Measurements from ENCODE around the gene GLRX5. TPM values are rescaled to one million over a fixed set of nuclear protein-coding genes. Genes with fewer than 3 reads are reported as not detected.
A peak's percentile ranks its signal among the peaks of the same experiment; 100 is the strongest.

Gene GLRX5
- 10 to 100 TPM; 72.3 to 83.8 (median 81.1) TPM for polyA plus RNA-seq (ENCODE audit: insufficient read length in 3 of 3)

- peak; percentile 99 to 100 (median 100) for DNase-seq (ENCODE audit: low read depth in 3 of 3, low spot score in 2 of 3)
These were observed at the start of gene GLRX5 for GRCh38 chr14:95534299-95535225. TSS of gene GLRX5 (plus strand) at chr14:95535050. CDS start at chr14:95535090, 40 bp downstream.

DNA sequence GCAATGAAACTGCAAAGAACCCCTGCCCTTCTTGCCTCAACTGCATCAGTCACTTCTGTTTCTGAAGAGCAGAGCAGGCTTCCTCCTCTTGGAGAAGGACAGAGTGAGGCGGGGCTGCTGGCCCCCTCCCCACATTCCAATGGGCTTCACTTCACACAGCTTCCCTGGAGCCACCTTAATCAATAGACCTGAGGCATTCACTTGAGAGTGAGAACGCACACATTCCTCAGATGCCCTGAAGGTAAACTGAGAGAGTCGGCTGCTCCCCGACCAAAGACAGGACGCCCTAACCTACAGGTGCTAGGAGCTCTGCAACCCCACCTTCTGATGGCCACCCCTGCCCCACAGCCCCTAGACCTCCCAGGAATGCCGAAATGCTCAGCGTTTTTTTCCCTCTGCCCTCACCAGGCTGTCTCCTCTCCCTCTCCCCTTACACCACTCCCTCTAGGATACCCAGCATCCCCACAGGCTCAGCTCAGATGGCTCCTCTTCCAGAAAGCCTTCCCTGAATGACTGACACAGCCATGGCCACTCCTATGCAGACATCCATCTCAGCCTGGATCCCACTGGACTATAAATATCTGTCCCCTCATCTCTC is 49.5 kb upstream of the GLRX5 start:
- DNase-seq (ENCODE audit: low read depth in 3 of 3, low spot score in 2 of 3): no peak

- no peak for DNase-seq (ENCODE audit: low read depth in 3 of 3, low spot score in 2 of 3)
These were observed 47.8 kb upstream of the GLRX5 start for GRCh38 chr14:95486875-95487668.

GRCh38 chr14:95487669-95488084 is 47.2 kb upstream of the GLRX5 start:
- no peak for DNase-seq (ENCODE audit: low read depth in 3 of 3, low spot score in 2 of 3)

DNA sequence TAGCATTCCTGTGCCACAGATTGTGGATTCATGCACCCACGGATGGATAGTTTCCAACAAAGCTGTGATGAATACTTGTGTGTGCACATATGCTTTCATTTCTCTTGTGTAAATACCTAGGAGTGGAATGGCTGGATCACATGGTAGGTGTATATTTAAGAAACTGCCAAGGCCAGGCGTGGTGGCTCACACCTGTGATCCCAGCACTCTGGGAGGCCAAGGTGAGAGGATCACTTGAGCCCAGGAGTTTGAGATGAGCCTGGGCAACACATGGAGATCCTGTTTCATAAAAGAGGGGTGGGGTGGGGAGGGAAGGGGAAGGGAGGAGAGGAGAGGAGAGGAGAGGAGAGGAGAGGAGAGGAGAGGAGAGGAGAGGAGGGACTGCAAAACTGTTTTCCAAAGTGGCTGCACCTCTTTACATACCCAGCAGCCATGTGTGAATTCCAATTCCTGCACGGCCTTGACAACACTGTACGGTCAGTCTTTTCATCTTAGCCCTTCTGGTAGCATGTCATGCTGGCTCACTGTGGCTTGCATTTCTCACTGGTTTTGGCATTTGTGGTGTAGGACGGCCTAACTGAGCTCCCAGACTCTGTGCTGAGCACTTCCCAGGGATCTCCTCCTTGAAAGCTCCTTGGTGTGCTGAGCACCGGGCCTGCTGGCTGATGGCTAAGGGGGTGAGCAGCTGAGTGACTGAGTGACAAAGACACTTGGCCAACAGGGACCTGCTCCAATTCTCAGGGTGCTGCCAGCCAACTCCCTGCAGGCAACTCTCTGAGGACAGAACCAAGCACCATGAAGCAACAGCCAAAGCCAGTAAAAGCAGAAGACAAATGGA is 46.3 kb upstream of the GLRX5 start:
- DNase-seq (ENCODE audit: low read depth in 3 of 3, low spot score in 2 of 3): no peak

DNA sequence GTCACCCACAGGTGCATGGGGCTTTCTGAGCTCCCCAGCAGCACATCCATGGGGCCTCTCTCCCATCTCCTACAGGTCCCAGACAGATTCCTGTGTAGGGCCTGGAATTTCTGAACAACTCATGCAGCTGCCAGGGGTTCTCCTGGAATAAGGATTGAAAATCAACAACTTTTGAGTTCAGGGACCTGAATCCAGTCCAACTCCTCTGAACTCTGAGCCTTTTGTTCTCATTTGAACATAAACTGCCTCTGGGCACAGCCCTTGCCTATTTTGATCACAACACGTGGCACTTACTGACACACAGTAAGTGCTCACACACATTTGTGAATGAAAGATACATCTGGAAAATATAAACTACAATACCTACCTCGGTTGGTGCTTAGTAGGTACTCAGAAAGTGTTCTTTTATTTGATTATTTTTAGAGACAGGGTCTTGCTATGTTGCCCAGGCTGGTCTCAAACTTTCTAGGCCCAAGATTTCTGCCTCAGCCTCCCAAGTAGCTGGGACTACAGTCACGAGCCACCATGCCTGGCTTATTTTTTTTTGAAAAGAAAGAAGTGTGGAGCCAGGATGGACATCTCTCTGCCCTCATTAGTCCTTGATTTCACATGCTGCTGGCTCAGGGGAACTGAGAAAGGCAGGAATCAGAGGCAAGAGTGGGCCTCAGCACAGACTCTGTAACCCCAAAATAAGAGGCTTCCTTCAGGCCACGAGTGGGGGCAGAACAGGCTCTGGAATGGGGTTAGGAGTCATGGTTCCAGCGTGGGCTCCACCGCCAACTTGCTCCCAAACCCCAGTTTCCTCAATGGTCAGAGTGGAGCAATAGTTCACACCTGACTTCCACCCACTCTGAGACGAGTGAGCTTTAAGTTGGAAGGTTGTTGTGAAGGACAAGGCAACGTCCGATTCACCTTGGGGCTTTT is 45.4 kb upstream of the GLRX5 start:
- DNase-seq (ENCODE audit: low read depth in 3 of 3, low spot score in 2 of 3): no peak

GRCh38 chr14:95490138-95490509 is 44.7 kb upstream of the GLRX5 start:
- no peak for DNase-seq (ENCODE audit: low read depth in 3 of 3, low spot score in 2 of 3)

GRCh38 chr14:95490727-95491451 is 44.0 kb upstream of the GLRX5 start:
- no peak for DNase-seq (ENCODE audit: low read depth in 3 of 3, low spot score in 2 of 3)

- DNase-seq (ENCODE audit: low read depth in 3 of 3, low spot score in 2 of 3): no peak
These were observed 42.8 kb upstream of the GLRX5 start for GRCh38 chr14:95491936-95492608.

DNA sequence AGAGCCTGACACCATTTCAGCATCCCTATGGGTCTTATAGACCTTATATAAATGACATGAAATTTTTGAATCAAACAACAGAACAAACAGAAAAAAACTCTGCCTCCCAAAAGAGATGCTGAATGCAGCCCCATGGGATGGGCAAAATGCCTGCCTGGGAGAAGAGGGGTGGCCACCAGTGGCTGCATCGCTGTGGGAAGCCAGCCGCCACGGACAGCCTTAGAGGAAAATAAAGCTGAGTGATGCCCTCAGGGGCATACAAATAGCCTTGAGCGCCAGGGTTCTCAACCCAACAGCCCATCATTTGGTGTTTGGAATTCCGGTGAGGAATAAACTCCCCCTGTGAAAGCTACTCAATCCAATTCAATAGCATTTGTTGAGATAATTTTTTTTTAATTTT is 41.3 kb upstream of the GLRX5 start:
- DNase-seq (ENCODE audit: low read depth in 3 of 3, low spot score in 2 of 3): no peak

GRCh38 chr14:95493976-95494375 is 40.9 kb upstream of the GLRX5 start:
- no peak for DNase-seq (ENCODE audit: low read depth in 3 of 3, low spot score in 2 of 3)

DNA sequence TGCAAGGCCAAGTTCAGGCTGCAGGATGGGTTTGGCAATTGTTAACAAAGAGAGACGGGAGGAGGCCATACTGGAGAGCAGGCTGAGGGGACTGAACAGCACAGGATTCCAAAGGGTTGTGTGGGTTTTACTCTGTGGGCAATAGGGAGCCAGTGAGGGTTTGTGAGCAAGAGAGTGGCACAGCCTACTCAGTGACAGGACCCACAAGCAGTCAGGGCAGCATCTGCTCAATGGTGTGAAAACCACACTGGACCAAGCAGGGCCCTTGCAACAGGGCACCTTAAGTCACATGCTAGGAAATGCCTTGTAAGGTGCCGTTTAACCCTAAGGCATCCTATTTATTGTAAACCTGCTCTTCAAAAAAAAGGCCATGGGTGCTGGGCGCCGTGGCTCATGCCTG is 40.4 kb upstream of the GLRX5 start:
- no peak for DNase-seq (ENCODE audit: low read depth in 3 of 3, low spot score in 2 of 3)

DNA sequence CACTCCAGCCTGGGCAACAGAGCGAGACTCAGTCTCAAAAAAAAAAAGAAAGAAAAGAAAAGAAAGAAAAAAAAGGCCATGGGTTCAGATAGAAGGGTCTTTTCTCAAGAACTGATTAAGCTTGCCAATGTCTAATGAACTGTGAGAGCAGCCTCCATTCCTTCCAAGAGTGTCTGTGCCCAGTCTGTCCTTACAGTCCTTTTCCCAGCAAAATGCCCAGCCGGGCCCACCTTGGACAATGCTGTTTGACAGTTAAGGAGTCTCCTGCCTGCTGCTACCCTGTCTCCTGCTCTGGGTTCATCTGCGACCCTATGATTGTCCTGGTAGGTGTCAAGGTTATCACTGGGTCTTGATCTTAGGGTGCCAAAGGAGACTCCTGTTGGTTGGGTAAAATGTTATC is 39.8 kb upstream of the GLRX5 start:
- no peak for DNase-seq (ENCODE audit: low read depth in 3 of 3, low spot score in 2 of 3)

DNA sequence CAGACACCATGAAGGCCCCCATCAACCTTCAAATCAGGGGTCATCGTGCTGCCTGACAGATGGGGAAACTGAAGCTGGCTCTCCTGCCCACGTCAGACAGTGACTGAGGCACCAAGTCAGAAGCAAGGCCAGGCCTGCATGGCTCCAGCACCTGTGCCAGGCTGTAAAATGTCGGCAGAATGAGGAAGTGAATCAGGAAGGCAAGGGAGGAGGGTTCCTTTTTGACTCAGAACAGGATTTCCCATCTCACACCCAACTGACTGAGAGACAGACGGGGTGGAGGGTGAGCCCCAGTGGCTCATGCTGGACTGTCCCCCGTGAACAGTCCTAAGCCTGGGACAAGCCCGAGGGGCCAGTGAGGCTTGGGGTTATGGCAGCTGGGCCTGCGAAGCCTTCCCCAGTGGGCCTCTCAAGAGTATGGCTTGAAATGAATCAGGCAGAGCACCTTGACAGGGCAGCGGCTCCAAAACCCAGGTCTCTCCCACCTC is 39.3 kb upstream of the GLRX5 start:
- DNase-seq (ENCODE audit: low read depth in 3 of 3, low spot score in 2 of 3): no peak

- no peak for DNase-seq (ENCODE audit: low read depth in 3 of 3, low spot score in 2 of 3)
These were observed 38.7 kb upstream of the GLRX5 start for GRCh38 chr14:95496111-95496681.

GRCh38 chr14:95496690-95497259 is 38.1 kb upstream of the GLRX5 start:
- DNase-seq (ENCODE audit: low read depth in 3 of 3, low spot score in 2 of 3): no peak

GRCh38 chr14:95497561-95498011 is 37.3 kb upstream of the GLRX5 start:
- DNase-seq (ENCODE audit: low read depth in 3 of 3, low spot score in 2 of 3): peak in 1 of 3 donors; percentile 40

Measured in right renal cortex interstitium (tissue), 3 donors.